ENCODE measurements around the gene PTPN4. TPM values are rescaled to one million over a fixed set of nuclear protein-coding genes. Genes with fewer than 3 reads are reported as not detected.
"Not testable (repeated sequence)": the region's sequence is repeated elsewhere in the genome, so short reads cannot be mapped to it uniquely, and the experiment has no call there.

The PTPN4 gene
- total and polyA plus RNA-seq, 2 of the 8 experiments (the other 6 are each of a cell fraction or from before 2014, with no cell fraction given) = 28.5 to 105 TPM

- H4K5ac ChIP-seq (ENCODE audit: insufficient read length, low read depth, low read length); H2AFZ ChIP-seq (ENCODE audit: low read length); H4K91ac ChIP-seq (replicated peaks; ENCODE audit: insufficient read length, low read length); H3K9me3 ChIP-seq (ENCODE audit: insufficient read depth in 2 of 2, low read depth in 1 of 2, low read length in 1 of 2); H4K20me1 ChIP-seq (replicated peaks in 1 of 2; ENCODE audit: control insufficient read depth in 1 of 2, insufficient read depth in 2 of 2, low read length in 2 of 2); H3K79me1 ChIP-seq (ENCODE audit: low read depth, low read length); H2AK5ac ChIP-seq (ENCODE audit: low read depth, low read length); H4K8ac ChIP-seq (ENCODE audit: extremely low read depth, insufficient read depth, low read length); H3K27me3 ChIP-seq (replicated peaks in 1 of 4; ENCODE audit: control insufficient read depth in 3 of 4, extremely low read depth in 1 of 4, insufficient read depth in 3 of 4, low read length in 3 of 4); H2BK120ac ChIP-seq (replicated peaks; ENCODE audit: low read depth, low read length); H2BK12ac ChIP-seq (ENCODE audit: low read depth, low read length); H3K23ac ChIP-seq (ENCODE audit: insufficient read length); H2BK5ac ChIP-seq (ENCODE audit: low read depth, low read length); H3K4ac ChIP-seq (replicated peaks; ENCODE audit: insufficient read length, low read depth, low read length); H3K14ac ChIP-seq (ENCODE audit: insufficient read length); H3K23me2 ChIP-seq (ENCODE audit: low read depth, low read length); H3K18ac ChIP-seq (ENCODE audit: extremely low read depth, low read length); H3K36me3 ChIP-seq (ENCODE audit: control insufficient read depth in 2 of 4, insufficient read depth in 4 of 4, low read length in 3 of 4); POLR2A ChIA-PET (ENCODE audit: partially characterized antibody); H2BK20ac ChIP-seq (ENCODE audit: low read length); H2BK15ac ChIP-seq (ENCODE audit: low read length); H3K4me1 ChIP-seq (replicated peaks in 1 of 4; ENCODE audit: control insufficient read depth in 3 of 4, insufficient read depth in 4 of 4, low read length in 3 of 4); H3K56ac ChIP-seq (replicated peaks; ENCODE audit: insufficient read length, low read depth, low read length); H3K9ac ChIP-seq (replicated peaks in 1 of 4; ENCODE audit: extremely low read depth in 1 of 4, low read depth in 3 of 4, low read length in 3 of 4): not testable (repeated sequence)
- CTCF ChIA-PET (ENCODE audit: partially characterized antibody) = interaction anchor here (1.4 kb wide), 1 partner anchor 49 kb away, joined by 3 read pairs; no protein-coding TSS in a partner anchor
- 0 out of 2 replicates have a peak, but pooled peaks have one; percentile 39 for TF ChIP-seq POLR2AphosphoS5 (IDR thresholded peaks at IDR 0.05; ENCODE audit: low read depth, low read length)
- TF ChIP-seq TAF1 (IDR thresholded peaks at IDR 0.05; ENCODE audit: low read depth, low read length) = 0 out of 2 replicates have a peak, but pooled peaks have one; percentile 41
- Histone ChIP-seq H3K4me2 (ENCODE audit: insufficient read depth in 1 of 2, low read depth in 2 of 2, low read length in 2 of 2) (peak overlapping the region in 1 of 2 experiments; percentile 20; a peak in 1 of 4 replicates), H3K4me3 (ENCODE audit: extremely low read depth in 1 of 4, insufficient read depth in 2 of 4, low read depth in 3 of 4, low read length in 4 of 4) (peak overlapping the region in 1 of 4 experiments; percentile 20; a peak in 1 of 8 replicates), H3K79me2 (ENCODE audit: control insufficient read depth in 1 of 2, insufficient read depth in 2 of 2, low read length in 2 of 2) (peaks cover 15 to 100% of the 10 kb centered on the region in 2 experiments; a peak in 3 of 4 replicates), H3K27ac (ENCODE audit: low read depth, low read length) (peak overlapping the region; percentile 5; the same call in 1 of the 2 replicates)
- 27% methylated on average over 10 of the region's 10 CpGs; no CpG with 5 or more reads in 1 of the 2 experiments for WGBS, 2 experiments (ENCODE audit: extremely low coverage in 1 of 2, insufficient coverage in 1 of 2, insufficient read length in 1 of 2, insufficient replicate concordance in 2 of 2, low coverage in 1 of 2, low lambda C conversion rate in 2 of 2, missing lambda C conversion rate in 1 of 2)
- FAIRE-seq = peak; percentile 50
- peak in 1 of 2 experiments; percentile 56 for DNase-seq (ENCODE audit: low read depth in 1 of 2, low spot score in 2 of 2)
These were observed 42.3 kb downstream of the PTPN4 start for GRCh38 chr2:119801989-119802388.

Data from H1 (cell line).